Esophagus muscularis mucosa (tissue), 4 donors: ENCODE results near the gene PRRX2. TPM values are rescaled to one million over a fixed set of nuclear protein-coding genes. Genes with fewer than 3 reads are reported as not detected.

ENCODE experiments used
- DNase-seq: peaks from one replicate; pipeline ENCODE4 v3.0.0-alpha.2; 2017; ENCODE audit errors: extremely low spot score
- H3K27ac ChIP-seq, 4 donors: fragments of 200-600 bp; sonication (generic); replicated peaks in 1 of 4; 1 replicate in 3 of 4; 2 replicates in 1 of 4; pipeline ENCODE4 v1.5.1; 2016 to 2019; ENCODE audit warnings: mild to moderate bottlenecking in 1 of 4
- H3K27me3 ChIP-seq, 4 donors: fragments of 200-600 bp; sonication (generic); one replicate each; pipeline versions ENCODE4 v1.5.1 to v1.6.0; 2016 to 2019
- H3K36me3 ChIP-seq, 4 donors: fragments of 200-600 bp; sonication (generic); one replicate each; pipeline ENCODE4 v1.5.1; 2016 to 2019
- H3K4me1 ChIP-seq, 4 donors: fragments of 200-600 bp; sonication (generic); one replicate each; pipeline ENCODE4 v1.5.1; 2016 to 2019
- H3K4me3 ChIP-seq, 4 donors: fragments of 200-600 bp; sonication (generic); 1 replicate in 2 of 4; 2 replicates in 2 of 4; pipeline ENCODE4 v1.5.1; 2016 to 2019; ENCODE audit warnings: mild to moderate bottlenecking in 4 of 4, moderate library complexity in 1 of 4
- H3K9me3 ChIP-seq, 4 donors: fragments of 200-600 bp; sonication (generic); 1 replicate in 3 of 4; 2 replicates in 1 of 4; pipeline ENCODE4 v1.5.1; 2016 to 2019
- EP300 ChIP-seq: sonication (generic); formaldehyde crosslinking; IDR thresholded peaks from one replicate; pipeline ENCODE4 v1.6.1; 2017; ENCODE audit warnings: antibody characterized with exemption
- POLR2A ChIP-seq: fragments of 450-650 bp; IDR thresholded peaks from one replicate; pipeline ENCODE4 v1.6.1; 2017; ENCODE audit warnings: antibody characterized with exemption, moderate library complexity, mild to moderate bottlenecking, low read depth
- POLR2AphosphoS5 ChIP-seq, 2 donors: sonication (generic); formaldehyde crosslinking; IDR thresholded peaks; one replicate each; pipeline ENCODE4 v1.6.1; 2017; ENCODE audit warnings: antibody characterized with exemption in 2 of 2
- WGBS: methylation state at CpG from one replicate; pipeline ENCODE4 v1.1.5; 2018; 5-methylcytosine and 5-hydroxymethylcytosine counted together
- intact Hi-C: fragments of 100-400 bp; cut with DNase I; formaldehyde crosslinking; loops from one replicate; pipeline ENCODE4 v1.15.1; 2023
- total RNA-seq, 4 donors: library from RNA; depleted of rRNA; stranded (reverse); fragments of >200 nt; gene quantifications; one replicate each; pipeline versions ENCODE4 v1.1.0 to v1.2.1, GENCODE V29; 2016
- TF ChIP-seq, protein P1 (sequence below), 3 experiments: fragments of 200-600 bp in 2 of 3; fragments of 450-650 bp in 1 of 3; sonication (generic) in 2 of 3; IDR thresholded peaks; one replicate each; pipeline ENCODE4 v1.5.1; 2017 to 2019; ENCODE audit warnings: antibody characterized with exemption in 3 of 3, mild to moderate bottlenecking in 2 of 3, moderate library complexity in 1 of 3

Gene PRRX2
- total RNA-seq, 4 donors from 2014 or later = 1.7 to 13.1 (median 6.2) TPM

DNA sequence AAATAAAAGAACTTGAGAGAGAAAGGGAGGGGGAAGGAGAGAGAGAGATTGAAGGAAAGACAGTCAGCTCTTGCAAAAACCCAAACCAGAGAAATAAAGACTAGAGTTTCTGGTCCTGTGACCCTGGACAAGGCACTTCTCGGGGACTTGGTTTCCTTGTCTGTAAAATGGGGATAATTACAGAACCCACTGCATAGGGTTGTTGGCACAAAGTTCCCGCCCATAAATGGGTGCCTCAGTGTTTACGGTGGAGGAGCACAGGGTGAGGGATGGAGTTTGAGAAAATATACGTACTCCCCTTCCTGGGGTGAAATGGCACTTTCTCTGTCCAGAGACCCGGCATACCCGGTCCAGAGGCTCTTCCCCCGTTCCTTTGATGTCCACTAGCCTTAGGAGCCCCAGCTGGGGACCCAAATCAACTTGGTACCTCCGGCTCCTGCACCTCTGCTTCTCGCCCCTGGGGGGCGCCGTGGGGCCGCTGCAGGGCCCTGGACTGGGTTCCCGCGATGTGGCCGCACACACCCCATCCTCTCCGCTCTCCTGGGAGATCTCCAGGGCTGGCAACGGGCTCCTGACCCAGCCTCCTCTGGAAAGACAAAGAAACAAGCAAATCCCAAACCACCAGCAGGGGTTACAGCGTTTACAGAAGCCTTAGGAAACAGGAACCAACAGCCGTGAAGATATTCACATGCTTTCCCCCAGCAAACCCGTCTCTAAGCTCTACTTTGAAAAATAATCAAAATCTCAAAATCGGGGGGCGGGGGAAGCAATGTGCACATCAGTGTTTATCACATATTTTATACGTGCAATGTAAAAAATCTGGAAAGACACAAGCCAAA, 61.1 kb downstream of the PRRX2 start:
- DNase-seq = no peak
- Histone ChIP-seq H3K36me3 (no peaks in the 10 kb centered on the region), H3K4me1 (peaks cover 9 to 18% (median 17%) of the 10 kb centered on the region in 4 donors), H3K4me3 (peak overlapping the region in 3 of 4 donors; percentile 11 to 31 (median 17)), H3K27ac (peak overlapping the region in 2 of 4 donors; percentile 6 to 44), H3K9me3 (no peaks in the 10 kb centered on the region), H3K27me3 (peaks cover 0 to 4% (median 0%) of the 10 kb centered on the region in 4 donors)
- intact Hi-C loops = no loop called here
- WGBS = 18% methylated on average over 22 of the region's 23 CpGs
- TF ChIP-seq EP300 = no peak
- TF ChIP-seq, protein P1, sequence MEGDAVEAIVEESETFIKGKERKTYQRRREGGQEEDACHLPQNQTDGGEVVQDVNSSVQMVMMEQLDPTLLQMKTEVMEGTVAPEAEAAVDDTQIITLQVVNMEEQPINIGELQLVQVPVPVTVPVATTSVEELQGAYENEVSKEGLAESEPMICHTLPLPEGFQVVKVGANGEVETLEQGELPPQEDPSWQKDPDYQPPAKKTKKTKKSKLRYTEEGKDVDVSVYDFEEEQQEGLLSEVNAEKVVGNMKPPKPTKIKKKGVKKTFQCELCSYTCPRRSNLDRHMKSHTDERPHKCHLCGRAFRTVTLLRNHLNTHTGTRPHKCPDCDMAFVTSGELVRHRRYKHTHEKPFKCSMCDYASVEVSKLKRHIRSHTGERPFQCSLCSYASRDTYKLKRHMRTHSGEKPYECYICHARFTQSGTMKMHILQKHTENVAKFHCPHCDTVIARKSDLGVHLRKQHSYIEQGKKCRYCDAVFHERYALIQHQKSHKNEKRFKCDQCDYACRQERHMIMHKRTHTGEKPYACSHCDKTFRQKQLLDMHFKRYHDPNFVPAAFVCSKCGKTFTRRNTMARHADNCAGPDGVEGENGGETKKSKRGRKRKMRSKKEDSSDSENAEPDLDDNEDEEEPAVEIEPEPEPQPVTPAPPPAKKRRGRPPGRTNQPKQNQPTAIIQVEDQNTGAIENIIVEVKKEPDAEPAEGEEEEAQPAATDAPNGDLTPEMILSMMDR (IDR thresholded peaks at IDR 0.05) = peak; percentile 87 to 98 (median 87)

DNA sequence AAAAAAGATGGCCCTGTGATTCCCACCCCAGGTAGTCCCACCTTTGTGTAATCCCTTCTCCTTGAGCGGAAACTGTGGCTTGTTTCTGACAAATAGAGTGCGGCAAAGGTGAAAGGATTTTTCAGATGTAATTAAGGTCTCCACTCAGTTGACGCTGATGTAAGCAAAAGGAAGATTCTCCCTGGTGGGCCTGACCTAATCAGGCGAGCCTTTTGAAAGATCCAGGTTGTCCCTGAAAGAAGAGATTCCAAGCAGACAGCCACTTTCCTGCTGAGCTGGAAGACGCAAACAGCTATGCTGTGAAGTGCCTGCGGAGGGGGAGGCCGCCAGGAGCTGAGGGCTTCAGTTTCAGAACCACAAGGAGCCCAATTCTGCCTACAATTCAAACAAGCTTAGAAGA, 63.3 kb downstream of the PRRX2 start:
- TF ChIP-seq, protein P1 (IDR thresholded peaks at IDR 0.05) = no peak
- no peak for TF ChIP-seq POLR2A
- TF ChIP-seq POLR2AphosphoS5 (IDR thresholded peaks at IDR 0.05) = no peak
- no peak for TF ChIP-seq EP300
- no peaks in the 10 kb centered on the region for H3K27me3 ChIP-seq
- no peak overlapping the region for H3K4me3 ChIP-seq
- 89% methylated on average over 7 of the region's 7 CpGs for WGBS
- no peaks in the 10 kb centered on the region for H3K9me3 ChIP-seq
- H3K27ac ChIP-seq = no peak overlapping the region
- no peaks in the 10 kb centered on the region for H3K36me3 ChIP-seq
- no peak for DNase-seq
- H3K4me1 ChIP-seq = peaks cover 9 to 18% (median 17%) of the 10 kb centered on the region in 4 donors
- intact Hi-C loops = no loop called here

DNA sequence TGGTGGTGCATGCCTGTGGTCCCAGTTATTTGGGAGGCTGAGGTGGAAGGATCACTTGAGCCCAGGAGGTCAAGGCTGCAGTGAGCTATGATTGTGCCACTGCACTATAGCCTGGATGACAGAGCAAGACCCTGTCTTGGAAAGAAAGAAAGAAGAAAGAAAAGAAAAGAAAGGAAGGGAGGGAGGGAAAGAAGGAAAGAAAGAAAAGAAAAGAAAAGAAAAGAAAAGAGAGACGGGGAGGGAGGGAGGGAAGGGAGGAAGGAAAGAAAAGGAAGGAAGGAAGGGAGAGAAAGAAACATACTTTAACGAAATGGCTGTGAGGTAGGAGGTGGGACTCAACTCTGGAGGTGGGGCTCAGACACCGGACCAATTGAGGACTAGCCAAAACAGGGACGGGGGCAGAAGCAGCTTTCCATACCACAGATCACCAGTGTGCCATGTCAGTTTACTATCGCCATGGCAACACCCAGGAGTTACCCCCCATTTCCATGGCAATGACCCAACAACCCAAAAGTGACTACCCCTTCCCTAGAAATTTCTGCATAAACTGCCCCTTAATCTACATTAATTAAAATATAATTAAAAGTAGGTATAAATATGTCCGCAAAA, 66.1 kb downstream of the PRRX2 start:
- Histone ChIP-seq H3K27ac (no peak overlapping the region), H3K4me3 (no peak overlapping the region), H3K36me3 (no peaks in the 10 kb centered on the region), H3K4me1 (peaks cover 4 to 6% (median 5%) of the 10 kb centered on the region in 4 donors), H3K27me3 (peaks cover 0 to 12% (median 0%) of the 10 kb centered on the region in 4 donors), H3K9me3 (no peaks in the 10 kb centered on the region)
- DNase-seq = no peak
- 47% methylated on average over 6 of the region's 6 CpGs for WGBS
- intact Hi-C loops = no loop called here
- TF ChIP-seq, protein P1 (IDR thresholded peaks at IDR 0.05) = no peak
- no peak for TF ChIP-seq EP300
- no peak for TF ChIP-seq POLR2AphosphoS5 (IDR thresholded peaks at IDR 0.05)
- TF ChIP-seq POLR2A = no peak

DNA sequence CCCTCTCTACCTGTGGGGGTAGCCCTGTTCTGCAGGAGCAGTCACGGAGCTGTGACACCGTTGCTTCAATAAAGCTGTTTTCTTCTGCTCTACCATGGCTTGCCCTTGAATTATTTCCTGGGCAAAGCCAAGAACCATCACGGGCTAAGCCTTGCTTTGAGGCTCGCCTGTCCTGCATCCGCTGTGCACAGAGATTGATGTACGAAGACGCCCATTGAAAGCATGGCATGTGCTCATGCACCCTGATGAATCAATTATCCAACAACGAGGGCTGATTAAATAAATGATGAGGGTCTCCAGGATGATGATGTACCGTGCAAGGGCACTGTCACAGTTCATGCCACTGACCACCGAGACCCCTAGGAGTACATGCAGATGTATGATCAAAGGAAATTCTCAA, 66.7 kb downstream of the PRRX2 start:
- intact Hi-C loops = no loop called here

More for the DNA sequence above, 66.7 kb downstream of the PRRX2 start:
- Histone ChIP-seq H3K27me3 (peaks cover 0 to 12% (median 0%) of the 10 kb centered on the region in 4 donors), H3K36me3 (no peaks in the 10 kb centered on the region), H3K4me1 (peaks cover 0 to 2% (median under 1%) of the 10 kb centered on the region in 4 donors), H3K27ac (no peak overlapping the region), H3K4me3 (no peak overlapping the region), H3K9me3 (no peaks in the 10 kb centered on the region)
- 75% methylated on average over 10 of the region's 10 CpGs for WGBS
- TF ChIP-seq POLR2AphosphoS5 (IDR thresholded peaks at IDR 0.05) (no peak), POLR2A (no peak), EP300 (no peak)
- TF ChIP-seq, protein P1 (IDR thresholded peaks at IDR 0.05) = no peak
- DNase-seq = no peak
